Stimulated activated CD4-positive, alpha-beta T cell treated with anti-CD3 and anti-CD28 coated beads, Interleukin-2, amount 100 ng/mL, for 24 hours (primary cell): ENCODE measurements around the gene EPB41L4A.
"Not testable (repeated sequence)": the region's sequence is repeated elsewhere in the genome, so short reads cannot be mapped to it uniquely, and the experiment has no call there.

Experiments used
- DNase-seq, 2 donors: peaks; one replicate each; pipeline ENCODE4 v3.0.0-alpha.2; 2020

The EPB41L4A gene

DNA sequence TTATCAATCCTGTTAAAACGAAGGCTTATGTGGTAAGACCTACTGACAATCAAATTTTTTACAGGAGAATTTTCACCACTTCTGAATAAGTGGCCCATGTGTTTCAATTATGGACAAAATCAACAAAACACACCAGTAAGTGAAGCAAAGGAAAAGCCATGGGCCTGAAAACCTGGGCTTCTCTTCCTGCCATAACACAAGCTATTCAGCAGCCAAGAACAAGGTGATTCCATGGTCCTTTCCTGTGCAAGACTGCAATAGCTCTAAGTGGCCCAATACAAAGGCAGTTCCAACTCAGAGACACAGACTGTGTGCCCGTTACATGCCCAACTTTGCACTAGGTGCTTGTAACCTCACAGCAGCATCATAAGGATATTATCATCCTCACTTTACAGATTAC is 168.5 kb downstream of the EPB41L4A start:
- DNase-seq, result no peak

DNA sequence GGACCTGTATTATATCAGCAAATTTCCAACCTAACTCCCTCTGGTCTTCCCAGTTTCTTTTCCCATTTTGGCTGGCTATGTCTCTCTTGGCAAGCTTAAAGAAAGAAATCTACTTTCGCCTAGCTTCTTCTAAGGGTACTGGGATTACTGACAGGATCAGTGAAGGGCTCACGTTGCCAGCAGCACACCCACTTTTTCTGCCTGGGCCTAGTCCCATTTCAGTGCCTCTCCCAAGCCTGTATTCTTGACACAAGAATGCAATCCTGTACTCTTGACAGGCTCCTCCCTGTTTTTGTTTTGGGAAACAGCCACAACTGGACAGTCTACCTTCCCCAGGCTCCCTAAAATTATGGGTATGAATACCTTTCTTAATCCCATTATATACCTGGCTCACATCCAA is 170.5 kb downstream of the EPB41L4A start:
- no peak for DNase-seq

DNA sequence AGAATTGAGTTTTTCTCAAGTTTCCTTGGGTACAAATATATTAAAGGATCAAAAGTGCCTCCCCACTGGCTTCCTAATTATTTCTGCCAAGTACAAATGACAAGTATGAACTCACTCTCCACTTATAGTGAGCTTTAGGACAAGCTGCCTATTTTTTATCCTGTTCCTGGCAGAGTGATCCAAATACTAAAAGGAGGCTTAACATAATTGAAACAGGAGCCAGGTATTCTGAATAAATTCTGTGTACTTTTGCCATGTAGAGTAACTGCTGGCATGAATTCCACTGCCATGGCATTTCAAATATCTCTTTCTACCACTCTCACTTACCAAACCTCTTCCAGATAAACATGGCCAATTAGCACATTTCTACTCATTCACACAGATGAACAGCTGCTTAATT is 171.1 kb downstream of the EPB41L4A start:
- DNase-seq, result no peak

DNA sequence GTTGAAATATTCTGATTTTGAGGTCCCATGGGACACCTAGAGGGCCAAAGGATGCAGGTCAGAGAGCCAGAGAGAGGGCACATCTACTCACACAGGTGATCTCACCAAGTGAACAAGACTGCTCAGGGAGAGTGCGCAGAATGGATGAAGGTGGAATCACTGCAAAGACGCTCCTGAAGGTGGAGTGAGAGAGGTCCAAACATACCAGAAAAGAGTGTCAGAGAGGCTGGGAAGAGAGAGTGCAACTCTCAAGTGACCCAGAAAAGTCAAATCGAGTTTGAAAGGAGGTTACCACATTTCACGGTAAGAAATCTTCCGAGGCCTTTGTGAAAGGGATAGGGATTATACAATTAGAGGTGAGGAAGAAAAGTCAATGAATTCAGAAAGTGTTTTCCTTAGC is 173.4 kb downstream of the EPB41L4A start:
- DNase-seq, result no peak

DNA sequence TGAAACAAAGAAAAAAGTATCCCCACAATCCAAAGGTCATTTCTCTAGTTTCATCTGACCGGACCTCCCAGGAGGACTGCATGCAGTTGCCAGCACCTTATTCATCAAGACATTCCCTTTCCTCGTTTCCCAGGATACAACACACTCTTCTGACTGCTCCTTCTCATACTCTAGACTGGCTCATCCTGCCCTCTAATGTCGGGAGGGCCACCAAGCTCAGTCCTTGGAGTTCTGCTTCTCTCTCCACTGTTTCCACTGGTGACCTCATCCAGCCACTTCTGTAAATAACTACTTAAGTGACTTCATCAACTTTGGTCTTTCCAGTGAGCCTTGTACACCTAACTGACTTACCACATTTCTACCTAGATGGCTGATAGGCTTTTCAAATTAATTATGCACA is 179.1 kb downstream of the EPB41L4A start:
- DNase-seq, result no peak

DNA sequence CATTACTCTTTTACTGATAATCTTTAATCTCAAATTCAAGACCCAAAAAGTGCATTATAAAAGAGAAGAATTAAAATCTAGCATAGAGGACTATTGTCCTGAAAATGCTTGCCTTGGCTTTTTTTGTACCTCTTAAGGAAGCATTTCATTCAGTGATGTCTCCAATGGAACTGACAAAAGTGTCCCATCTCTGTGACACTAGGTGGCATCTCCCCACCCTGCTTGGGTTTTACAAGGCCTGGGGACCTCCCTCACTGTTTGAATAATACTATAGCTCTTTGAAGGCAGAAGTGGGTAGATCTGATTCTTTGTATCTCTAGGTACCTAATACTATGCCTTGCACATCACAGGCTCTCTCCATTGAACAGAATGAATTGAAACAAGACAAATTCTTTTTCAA is 180.6 kb downstream of the EPB41L4A start:
- no peak for DNase-seq

DNA sequence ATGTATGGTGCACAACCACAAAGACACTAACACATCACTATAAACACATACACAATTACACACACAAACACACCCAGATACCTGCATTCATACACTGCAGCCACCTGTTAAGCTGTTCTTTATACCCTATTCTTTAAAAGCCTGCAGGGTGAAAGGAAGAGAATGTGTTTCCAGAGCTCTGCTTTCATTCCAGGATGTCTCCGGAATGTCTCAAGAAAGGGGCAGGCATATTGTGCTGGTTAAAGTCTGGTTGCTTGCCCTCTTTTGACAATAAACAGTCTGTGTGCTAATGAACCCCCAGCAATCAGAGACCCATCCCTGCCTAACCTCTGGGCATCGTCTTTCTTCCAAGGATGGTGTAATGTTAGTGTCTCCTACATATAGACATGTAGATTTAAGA is 181.6 kb downstream of the EPB41L4A start:
- DNase-seq, result no peak

DNA sequence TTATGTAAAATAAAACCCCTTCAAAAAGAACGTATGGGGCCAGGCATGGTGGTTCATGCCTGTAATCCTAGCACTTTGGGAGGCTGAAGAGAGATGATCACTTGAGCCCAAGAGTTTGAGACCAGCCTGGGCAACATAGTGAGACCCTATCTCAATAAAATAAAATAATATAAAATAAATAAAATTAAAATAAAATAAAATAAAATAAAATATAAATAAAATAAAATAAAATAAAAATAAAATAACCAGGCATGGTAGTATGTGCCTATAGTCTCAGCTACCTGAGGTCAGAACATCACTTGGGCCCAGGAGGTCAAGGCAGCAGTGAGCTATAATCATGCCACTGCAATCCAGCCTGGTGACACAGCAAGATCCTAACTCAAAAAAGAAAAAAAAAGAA is 185.1 kb downstream of the EPB41L4A start:
- DNase-seq, result no peak

DNA sequence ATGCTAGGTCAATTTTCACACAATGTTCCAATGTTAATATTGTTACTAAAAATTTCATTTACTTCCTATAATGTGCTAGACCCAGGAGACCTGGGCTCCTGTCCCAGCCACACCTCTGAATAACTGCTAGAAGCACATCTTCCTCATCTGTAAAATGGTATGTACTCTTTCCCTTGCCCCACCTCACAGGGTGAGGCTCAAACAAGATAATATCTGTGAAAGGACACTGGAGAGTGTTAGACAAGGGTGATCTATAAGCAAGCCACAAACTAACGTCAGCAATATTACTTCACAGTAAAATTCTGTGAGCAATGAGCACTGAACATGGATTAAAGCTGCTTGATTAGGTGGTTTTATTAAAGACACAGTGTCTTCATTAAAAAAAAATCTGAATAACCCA is 186.4 kb downstream of the EPB41L4A start:
- DNase-seq, result no peak

DNA sequence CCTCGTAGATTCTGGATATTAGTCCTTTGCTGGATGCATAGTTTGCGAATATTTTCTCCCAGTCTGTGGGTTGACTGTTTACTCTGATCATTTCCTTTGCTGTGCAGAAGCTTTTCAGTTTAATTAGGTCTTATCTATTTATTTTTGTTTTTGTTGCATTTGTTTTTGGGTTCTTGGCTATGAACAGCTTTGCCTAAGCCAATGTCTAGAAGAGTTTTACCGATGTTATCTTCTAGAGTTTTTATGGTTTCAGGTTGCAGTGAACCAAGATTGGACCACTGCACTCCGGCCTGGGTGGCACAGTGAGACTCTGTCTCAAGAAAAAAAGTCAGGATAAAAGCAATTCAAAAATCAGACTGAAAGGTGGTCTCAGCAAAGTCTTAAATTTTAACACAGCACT is 188.5 kb downstream of the EPB41L4A start:
- no peak for DNase-seq

DNA sequence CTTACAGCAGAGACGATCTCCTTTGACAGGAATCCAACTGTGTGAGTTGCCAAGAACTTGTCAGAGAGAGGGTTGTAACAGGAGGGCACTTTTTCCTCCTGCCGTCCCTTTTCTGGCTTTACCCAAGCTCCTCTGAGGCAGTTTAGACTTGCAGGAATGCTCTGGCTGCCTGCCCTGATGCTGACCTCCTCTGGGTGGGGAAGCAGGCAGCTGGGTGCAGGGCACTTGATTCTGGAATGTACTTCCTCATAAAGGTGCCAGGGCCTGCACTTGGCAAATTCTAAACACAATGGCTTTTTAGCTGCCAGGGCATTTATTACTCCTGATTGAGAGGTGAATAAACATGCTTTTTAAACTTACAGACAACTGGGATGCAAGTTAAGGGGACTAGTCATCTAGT is 190.4 kb downstream of the EPB41L4A start:
- DNase-seq, result no peak

DNA sequence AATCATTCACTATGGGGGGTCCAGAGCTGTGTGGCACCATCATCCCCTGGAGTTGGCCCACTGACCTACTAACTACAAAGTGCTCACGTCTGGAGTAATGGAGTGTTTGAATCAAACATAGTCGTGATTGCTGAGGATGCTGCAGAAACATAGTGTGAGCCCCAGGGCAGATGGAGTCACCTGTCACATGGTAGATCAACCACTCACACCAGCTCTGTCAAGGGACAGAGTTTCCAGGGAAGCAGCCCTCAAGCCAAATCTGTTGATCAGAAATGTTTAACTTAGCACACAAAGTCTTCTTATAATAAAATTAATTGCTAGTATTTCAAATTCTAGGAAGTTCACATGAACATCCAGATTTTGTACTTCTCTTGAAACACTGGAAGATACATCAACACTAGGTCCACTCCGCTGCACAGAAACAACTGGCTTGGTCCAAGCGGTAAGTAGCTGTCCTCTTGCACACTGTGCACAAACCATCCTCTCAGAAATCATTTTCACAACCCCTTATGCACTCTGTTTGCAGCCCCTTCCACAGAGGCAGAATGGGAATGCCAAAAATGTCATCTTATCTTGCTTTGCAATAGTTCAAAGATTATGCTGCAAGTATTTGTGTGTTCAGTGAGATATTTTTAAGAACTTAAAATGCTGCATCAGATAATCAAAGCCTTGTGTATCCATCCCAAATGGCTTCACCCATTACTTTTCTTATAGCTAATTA is 191.0 kb downstream of the EPB41L4A start:
- no peak for DNase-seq

DNA sequence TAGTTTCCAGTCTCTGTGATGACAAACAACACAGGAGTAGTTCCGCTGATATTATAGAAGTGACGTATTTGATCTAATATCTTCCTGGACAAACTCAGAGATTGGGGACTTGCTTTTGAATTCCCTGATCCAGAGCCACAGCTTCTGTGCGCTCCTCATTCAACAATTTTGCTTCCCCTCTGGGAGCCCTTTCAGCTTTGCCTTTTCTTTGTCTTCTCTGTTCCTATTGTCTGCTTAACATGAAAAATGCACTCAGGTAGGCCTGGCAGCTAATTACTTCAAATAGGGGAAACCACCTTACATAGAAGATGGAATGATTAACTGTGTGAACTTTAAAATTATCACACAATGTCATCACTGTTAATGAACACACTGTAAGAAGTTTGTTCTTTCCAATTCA is 192.9 kb downstream of the EPB41L4A start:
- no peak for DNase-seq

DNA sequence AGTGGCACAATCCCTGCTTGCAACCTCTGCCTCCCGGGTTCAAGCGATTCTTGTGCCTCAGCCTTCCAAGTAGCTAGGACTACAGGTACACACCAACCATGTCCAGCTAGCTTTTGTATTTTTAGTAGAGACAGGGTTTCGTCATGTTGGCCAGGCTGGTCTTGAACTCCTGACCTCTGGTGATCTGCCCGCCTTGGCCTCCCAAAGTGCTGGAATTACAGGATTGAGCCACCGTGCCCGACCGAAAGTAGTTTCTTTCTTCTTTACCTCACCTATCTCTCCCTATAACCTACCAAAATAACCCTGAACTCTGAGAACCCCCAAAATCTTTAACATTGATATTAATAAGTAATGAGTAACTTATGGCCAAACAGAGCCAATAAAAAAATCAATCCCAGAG is 196.1 kb downstream of the EPB41L4A start:
- DNase-seq, result not testable (repeated sequence)

DNA sequence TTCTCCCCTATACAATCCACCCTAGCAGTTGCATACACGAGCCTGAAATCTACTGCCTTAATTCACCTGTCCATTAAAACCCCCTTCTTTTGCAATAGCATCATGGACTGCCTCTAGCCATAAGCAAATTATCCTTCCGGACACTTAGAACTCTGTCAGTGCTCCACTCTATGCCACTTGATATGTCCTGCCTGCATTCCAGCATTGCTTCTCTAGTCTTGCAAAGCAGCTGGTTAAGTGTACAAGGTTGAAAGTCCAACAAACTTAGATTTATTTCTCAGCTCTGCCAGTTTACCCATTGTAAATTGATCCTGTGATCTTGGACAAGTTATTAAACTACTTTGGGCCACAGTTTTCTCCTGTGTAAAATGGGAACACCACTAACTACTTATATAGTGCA is 197.9 kb downstream of the EPB41L4A start:
- DNase-seq, result no peak

DNA sequence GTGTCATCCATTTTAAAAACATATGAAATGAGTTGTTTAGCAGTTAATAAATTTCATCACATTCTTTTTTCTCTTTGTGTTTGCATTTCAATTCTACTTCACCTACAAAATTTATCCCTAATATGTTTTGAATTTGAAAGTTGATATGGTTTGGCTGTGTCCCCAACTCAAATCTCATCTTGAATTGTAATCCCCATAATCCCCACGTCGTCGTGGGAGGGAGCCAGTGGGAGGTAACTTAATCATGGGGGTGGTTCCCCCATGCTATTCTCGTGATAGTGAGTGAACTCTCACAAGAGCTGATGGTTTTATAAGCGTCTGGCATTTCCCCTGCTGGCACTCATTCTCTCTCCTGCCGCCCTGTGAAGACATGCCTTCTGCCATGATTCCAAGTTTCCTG is 200.1 kb downstream of the EPB41L4A start:
- no peak for DNase-seq

DNA sequence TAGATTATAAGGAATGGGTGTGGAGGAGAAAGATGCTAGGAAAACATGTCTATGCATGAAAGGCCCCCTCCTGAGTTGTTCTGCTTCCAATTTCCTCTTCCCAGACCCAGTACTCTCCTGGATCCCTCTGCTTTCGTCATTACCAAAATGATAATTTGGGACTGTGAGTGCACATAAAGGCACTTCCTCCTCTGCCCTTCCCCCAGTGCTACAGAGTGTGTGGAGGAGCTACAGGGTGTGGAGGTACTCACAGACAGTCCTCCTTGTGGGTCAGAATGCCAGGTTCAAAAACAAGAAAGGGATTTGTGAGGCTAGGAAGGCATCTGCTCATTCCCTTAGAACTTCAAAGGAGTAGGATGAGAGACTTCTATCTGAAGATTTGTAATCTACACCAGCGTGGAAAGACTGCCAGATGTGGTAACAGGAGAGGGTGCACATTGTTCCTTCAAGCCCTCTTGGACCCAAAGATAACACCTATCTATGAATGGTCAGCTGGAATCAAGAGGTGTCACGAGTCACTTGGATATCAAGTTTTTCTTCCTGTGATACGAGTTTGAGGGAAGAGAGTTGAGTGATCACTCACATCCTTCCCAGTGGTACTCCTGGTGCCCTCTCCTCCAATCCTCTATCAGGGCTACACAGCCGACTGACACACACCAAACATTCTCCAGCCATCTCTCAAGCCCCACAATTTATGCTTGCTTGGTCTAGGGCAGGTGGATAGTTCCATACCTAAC is 201.1 kb downstream of the EPB41L4A start:
- DNase-seq, result no peak

DNA sequence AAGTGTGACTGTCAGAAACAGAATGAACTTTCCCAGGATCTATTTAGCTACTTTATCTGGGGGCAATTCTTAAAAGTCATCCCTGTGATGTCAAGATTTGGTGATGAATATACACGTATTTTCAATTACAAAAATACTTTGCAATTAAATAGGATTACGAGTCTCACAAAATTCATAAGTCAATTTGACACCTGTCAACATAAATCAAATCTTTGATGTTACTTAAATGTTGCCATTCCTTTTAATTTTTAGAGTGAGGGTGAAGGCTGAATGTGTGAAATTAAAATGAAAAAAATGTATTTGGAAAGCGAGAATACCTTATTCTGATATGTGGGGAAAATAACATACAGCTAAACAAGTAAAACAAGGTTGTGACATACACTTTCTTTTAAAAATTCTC is 202.9 kb downstream of the EPB41L4A start:
- DNase-seq, result no peak

DNA sequence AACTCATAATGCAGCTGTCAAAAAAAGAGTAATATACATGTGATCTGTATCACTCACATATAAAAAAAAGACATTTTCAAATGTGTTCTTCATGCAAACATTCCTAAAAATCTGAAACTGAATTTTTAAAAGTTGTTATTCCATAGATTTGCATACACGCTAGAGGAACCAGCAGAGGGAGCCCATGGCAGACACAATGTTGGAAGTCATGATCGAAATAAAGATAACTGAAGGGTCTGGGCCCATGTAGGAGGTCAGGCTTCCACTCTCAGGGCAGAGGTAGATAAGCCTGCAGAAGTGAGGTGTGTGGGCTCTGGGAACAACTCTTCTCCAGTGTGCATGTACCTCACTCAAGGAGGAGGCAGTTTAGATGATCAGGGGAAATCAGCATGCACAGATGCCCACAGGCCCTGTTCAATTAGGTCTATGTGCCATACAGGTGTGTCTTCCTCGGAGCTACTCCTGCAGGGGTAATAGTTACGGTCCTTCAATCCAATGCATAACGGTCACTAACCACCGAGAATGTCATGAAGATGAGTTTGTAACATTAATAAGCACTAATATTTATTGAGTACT is 208.6 kb downstream of the EPB41L4A start:
- no peak for DNase-seq

DNA sequence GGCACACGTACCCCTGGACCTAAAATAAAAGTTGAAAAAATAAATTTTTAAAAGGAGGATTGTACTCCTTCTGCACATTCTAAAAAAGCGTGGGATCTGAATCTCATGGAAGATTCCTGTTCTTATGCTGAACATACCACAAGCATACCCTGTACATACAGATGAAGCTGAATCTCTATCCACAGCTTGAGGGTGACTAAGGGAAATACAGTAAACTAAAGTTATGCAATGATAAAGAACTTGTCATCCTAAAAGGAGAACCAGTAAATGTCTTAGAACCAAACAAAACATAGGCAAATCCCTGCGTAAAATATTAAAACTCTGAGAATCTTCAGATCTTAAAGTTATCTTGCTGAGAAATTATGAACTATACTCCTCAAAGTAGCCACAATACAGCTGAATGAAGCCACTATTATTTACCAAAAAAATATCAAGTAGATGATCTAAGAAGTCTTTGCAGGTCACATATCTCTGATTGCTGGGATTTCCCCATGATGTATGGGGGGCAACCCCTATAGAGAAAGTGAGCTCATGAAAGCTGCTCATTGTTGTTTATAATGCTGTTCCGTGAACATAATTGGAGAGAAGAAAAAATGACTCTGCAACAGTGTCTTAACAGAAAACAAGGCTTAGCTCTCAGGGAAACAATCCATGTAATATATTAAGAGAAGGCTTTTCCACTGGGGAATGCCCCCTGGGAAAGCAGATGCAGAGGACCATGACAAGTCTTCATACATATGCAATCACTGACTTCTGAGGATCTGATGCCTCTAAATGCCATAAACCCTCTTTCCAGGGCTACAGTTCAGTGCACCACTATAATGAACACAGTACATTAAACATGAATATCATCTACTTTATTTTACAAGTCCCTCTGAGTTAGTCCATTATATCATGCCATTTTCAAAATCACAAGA is 210.1 kb downstream of the EPB41L4A start:
- DNase-seq, result no peak

DNA sequence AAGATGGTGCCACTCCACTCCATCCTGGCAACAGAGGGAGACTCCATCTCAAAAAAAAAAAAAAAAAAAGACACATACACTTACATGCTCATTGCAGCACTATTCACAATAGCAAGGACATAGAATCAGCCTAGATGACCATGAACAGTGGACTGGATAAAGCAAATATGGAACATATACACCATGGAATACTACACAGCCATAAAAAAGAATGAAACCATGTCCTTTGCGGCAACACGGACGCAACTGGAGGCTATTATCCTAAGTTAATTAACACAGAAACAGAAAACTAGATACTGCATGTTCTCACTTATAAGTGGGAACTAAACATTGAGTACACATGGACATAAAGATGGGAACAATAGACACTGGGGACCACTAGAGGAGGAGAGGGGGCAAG is 210.9 kb downstream of the EPB41L4A start:
- not testable (repeated sequence) for DNase-seq

DNA sequence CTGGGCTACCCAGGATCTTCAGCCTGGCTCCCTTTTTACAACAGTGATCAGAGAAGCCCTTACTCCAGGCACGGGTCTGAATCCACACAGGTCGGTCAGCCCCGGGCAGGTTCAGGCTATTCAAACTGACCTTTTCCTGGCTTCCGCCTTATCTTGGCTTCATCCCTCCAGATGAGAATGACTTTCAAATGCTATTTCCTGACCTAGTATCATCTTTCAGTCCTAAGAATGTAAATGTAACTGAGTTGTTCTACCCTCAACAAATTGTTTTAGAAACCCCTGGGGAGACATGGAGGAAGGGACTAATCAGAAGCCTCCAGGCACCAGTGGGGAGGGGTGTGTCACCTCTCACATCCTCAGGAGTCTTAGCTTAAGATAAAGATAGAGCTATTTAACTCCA is 213.2 kb downstream of the EPB41L4A start:
- no peak for DNase-seq

DNA sequence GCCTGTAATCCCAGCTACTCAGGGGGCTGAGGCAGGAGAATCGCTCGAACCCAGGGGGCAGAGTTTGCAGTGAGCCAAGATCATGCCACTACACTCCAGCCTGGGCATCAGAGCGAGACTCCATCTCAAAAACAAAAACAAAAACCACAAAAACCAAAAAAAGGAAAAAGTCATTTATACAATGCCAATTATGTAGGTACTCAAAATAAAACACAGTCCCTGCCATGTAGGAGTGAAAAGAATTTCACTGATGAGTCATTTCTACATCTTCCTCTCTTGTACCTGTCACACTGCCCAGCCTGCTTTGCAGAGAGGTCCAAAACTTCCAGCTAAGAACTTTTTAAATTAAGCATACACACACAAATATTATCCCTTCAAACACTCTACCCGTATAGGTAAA is 215.8 kb downstream of the EPB41L4A start:
- DNase-seq, result no peak
